HG03196 (cell line): ENCODE results near the gene SNX33.

Experiments
- ATAC-seq: cut with Tn5 transposase; IDR thresholded peaks from one replicate; pipeline ENCODE4 v1.9.1; 2021; ENCODE audit not compliant: unreplicated experiment

SNX33 gene

DNA sequence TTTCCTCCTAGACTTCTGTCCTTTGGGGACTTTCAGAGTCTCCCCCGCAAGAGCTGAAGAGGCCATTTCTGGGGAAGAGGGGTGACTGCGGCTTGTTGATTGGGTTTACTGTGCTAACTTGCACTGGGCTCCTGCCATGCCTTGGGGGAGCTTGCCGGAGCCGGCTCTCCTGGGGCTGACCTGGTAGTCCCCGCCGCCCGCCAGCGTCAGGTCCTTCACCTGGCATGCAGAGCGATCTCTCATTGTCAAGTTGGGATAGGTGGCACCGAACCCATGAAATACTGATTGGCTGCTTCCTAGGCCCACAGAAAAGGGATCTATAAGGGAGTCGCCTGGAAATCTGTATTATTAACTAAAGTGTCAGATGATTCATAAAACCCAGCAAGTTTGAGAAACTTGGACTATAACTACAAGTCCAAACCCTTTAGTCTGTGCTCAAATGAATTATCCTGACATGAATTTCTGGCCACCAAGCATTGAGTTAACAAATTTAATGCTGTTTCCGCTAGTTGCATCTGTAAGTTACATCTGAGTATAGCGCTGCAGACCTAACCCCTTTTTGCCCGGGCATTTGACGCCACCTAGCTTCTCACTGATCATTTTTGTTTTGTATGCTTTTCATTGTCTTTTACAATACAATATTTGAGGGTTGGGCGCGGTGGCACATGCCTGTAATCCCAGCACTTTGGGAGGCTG, 7.1 kb upstream of the SNX33 start:
- ATAC-seq, result peak; percentile 27

DNA sequence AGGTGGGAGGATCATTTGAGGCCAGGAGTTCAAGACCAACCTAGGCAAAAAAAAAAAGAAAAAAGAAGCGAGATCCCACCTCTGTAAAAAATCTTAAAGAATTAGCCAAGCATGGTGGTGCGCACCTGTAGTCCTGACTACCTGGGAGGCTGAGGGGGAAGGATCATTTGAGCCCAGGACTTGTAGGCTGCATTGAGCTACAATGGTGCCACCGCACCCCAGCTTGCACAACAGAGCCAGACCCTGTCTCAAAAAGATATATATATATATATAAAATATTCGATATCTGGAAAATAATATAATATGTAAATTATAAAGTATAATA, 6.6 kb upstream of the SNX33 start:
- no peak for ATAC-seq

- no peak for ATAC-seq
Measured at GRCh38 chr15:75641603-75642002, 6.1 kb upstream of the SNX33 start.

DNA sequence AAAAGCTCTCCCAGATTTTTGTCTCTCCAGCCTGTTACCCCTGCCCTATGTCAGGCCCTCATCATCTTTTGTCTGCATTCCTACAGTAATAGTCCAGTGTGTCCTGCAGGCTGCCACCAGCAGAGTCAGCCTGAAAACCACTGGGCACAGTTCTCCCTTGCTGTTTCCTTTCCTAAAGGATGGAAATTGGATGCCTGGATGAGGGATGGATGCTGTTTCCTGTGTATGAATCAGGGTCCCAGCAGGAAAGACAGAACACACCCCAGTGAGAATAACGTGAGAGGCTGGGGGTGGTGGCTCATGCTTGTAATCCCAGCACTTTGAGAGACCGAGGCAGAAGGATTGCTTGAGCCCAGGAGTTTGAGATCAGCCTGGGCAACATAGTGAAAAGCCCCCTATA, 3.3 kb upstream of the SNX33 start:
- ATAC-seq, result no peak

- no peak for ATAC-seq
Measured at GRCh38 chr15:75646112-75646943, 1.4 kb upstream of the SNX33 start.

GRCh38 chr15:75646944-75647364, 758 bp upstream of the SNX33 start:
- ATAC-seq, result no peak

- no peak for ATAC-seq
Measured at GRCh38 chr15:75648156-75649000, 666 bp downstream of the SNX33 start.

- ATAC-seq, result no peak
Measured at GRCh38 chr15:75649045-75649761, 1.5 kb downstream of the SNX33 start.

DNA sequence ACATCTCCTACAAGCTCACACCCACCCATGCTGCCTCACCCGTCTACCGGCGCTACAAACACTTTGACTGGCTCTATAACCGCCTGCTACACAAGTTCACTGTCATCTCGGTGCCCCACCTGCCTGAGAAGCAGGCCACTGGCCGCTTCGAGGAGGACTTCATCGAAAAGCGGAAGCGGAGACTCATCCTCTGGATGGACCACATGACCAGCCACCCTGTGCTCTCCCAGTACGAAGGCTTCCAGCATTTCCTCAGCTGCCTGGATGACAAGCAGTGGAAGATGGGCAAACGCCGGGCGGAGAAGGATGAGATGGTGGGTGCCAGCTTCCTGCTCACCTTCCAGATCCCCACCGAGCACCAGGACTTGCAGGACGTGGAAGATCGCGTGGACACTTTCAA, 2.1 kb downstream of the SNX33 start:
- ATAC-seq, result no peak

- ATAC-seq, result no peak
Measured at GRCh38 chr15:75650908-75651809, 3.4 kb downstream of the SNX33 start.

- ATAC-seq, result no peak
Measured at GRCh38 chr15:75651810-75652543, 4.3 kb downstream of the SNX33 start.

DNA sequence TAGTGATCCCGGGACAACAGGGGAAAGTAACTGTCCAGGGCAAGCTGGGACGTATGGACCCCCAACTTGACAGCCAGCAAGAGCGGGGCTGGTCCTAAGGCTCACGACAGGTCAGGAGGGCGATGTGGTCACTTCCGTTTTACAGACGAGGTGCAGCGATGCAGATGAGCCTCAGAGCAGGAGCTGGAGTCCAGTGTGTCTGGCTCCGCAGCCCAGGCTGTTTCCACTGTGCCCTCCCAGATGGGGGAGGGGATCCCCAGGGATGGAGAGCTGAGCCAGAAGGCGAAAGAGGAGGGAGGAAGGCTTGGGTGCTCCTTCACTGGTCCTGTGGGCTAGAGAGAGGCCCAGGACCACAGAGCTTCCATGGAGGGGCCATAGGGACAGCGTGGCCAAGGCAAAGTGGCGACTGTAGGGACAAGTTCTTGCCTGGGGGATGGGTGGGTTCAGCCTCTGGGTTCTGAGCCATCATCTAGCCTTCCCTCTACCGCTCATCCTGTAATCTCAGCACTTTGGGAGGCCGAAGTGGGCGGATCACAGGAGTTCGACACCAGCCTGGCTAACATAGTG, 5.7 kb downstream of the SNX33 start:
- ATAC-seq, result no peak

- ATAC-seq, result no peak
Measured at GRCh38 chr15:75654201-75654907, 6.6 kb downstream of the SNX33 start.

DNA sequence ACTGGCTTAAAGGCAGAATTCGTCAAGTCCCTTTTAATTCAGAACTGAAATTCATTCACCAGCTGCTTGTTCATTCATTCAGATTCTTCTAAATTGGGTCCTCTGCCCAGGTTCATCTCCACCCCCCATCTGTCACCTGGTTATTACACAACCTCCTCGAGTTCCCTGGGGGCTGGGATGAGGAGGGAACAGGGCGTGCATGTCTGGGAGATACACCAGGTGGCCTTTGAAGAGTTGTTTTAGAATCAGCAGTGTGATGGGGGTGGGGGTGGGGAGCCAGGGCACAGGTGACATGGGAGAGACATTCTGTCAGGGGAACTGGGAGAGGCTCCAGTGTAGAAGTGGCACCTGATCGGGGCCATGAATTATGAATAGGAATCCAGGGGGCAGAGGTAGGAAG, 8.2 kb downstream of the SNX33 start:
- no peak for ATAC-seq

DNA sequence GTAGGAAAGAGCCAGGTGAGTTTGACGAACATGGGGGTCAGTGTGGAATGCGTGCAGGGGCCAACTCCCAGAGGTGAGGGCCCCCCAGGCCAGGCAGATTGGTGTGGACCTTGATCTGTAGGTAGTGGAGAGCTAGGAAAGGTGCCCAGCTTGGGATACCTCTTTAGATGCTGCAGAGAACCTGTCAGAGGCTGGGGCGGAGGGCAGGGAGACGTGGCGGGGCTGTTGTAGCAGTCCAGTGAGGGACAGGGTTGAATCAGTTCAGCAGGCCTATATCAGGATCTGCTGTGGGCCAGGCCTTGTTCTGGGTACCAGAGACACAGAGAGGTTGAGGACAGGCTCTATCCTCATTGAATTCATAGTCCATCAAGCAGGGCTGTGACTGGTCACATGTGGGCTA, 8.6 kb downstream of the SNX33 start:
- no peak for ATAC-seq

DNA sequence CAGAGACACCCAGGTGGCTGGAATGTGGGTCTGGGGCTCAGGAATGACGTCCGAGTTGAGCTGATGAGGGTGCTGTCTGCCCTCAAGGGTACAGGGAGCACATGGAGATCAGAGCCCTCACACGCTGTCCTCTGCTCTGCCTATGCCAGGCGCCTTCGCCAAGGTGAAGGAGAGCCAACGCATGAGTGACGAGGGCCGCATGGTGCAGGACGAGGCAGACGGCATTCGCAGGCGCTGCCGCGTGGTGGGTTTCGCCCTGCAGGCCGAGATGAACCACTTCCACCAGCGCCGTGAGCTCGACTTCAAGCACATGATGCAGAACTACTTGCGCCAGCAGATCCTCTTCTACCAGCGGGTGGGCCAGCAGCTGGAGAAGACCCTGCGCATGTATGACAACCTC, 9.1 kb downstream of the SNX33 start:
- ATAC-seq, result no peak

GRCh38 chr15:75659141-75659771, 11.5 kb downstream of the SNX33 start:
- ATAC-seq, result no peak
